Measurements from ENCODE around the gene RPA3.
"Not testable (repeated sequence)": the region's sequence is repeated elsewhere in the genome, so short reads cannot be mapped to it uniquely, and the experiment has no call there.

Gene RPA3

GRCh38 chr7:7695111-7695817, 23.1 kb downstream of the RPA3 start:
- DNase-seq (ENCODE audit: low read depth in 1 of 2, low spot score in 1 of 2) = no peak

GRCh38 chr7:7694542-7694941, 23.9 kb downstream of the RPA3 start:
- no peak for DNase-seq (ENCODE audit: low read depth in 1 of 2, low spot score in 1 of 2)

DNA sequence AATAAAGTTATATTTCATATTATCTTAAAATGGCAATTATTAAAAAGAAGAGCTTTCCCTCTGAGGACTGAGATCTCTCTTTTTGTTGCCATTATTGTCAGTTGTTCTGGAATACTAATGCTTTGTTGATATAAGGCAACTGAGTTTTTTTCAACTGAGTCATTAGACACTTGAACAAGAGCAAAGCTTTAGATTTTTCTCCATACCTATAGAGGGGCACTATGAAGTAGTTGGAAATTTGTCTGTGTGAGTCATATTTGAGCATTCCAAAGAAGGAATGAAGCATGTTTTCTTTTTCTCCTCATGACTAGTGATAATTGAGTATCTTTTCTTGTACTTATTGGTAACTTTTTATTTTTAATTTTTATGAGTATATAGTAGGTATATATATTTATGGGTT, 24.5 kb downstream of the RPA3 start:
- no peak for DNase-seq (ENCODE audit: low read depth in 1 of 2, low spot score in 1 of 2)

DNA sequence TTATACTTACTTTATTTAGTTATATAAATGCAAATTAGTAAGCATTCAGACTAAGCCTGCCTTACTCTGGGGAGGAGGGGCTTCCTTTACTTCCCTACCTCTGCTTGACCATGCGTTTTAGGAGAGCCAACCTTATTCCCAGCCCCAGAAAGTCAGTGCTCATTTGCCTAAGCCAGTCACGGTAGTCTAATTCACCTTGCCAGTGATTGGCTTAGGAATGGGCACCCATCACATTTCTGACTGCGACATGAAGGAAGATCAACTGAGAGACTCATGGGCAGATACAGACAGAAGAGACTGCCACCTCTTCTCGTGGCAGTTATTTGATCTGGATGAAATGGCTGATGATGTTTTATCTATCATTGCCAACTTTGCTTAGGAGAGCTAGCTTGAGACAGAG, 29.5 kb downstream of the RPA3 start:
- DNase-seq (ENCODE audit: low read depth in 1 of 2, low spot score in 1 of 2) = no peak

- DNase-seq (ENCODE audit: low read depth in 1 of 2, low spot score in 1 of 2) = no peak
Measured at GRCh38 chr7:7688310-7688709, 30.1 kb downstream of the RPA3 start.

DNA sequence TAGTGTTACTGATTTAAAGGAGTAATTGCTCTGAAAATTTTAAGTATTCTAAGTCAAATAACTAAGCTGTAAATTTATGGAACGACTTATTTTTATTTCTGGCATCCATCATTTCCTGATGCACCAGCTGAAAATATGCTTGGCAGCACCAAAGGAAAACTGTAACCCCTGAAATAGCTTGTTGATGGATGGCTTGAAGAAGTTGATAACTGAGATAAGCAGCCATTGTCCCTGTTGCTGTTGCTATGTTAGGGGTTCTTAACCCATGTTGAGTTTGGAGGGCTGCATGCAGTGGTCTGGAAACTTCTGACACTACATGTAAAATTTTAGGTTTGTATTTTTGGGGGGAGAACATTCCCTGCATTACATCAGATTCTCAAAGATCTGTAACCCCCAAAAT, 30.6 kb downstream of the RPA3 start:
- DNase-seq (ENCODE audit: low read depth in 1 of 2, low spot score in 1 of 2) = no peak

GRCh38 chr7:7686811-7687508, 31.4 kb downstream of the RPA3 start:
- no peak for DNase-seq (ENCODE audit: low read depth in 1 of 2, low spot score in 1 of 2)

GRCh38 chr7:7682861-7683260, 35.5 kb downstream of the RPA3 start:
- no peak for DNase-seq (ENCODE audit: low read depth in 1 of 2, low spot score in 1 of 2)

GRCh38 chr7:7681936-7682329, 36.5 kb downstream of the RPA3 start:
- DNase-seq (ENCODE audit: low read depth in 1 of 2, low spot score in 1 of 2) = no peak

DNA sequence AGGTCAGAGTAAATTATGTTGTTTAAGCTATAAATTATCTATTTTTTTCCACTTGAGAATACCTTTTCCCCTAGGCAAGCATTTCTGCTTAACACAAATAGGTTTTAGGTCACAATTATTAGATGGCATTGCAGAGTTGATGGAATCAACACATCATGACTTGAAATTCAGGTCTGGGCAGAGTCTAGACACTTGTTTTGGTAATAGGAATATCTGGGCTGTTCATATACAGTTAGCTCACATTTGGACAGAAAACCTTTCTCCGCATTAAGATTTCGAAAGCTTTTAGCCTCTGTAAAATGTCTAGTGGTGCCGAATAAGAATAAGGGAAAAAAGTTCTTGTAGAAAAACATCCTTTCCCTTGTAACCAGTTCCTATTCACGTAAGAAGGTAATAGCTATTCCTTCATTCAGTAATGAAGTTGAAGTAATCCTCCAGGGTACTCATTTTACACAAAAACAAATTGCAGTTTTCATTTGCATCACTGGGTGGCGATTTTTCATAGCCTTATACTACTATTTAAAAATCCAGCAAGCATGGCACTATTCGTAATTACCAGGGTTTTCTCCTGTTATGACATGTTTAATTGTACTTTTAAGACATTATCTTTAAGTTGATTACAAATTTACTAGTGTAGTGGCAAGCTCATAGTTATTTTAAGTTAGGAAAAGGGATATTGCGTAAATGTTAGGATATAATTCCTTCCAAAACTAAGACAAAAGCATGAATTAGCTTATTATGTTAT, 37.0 kb downstream of the RPA3 start:
- DNase-seq (ENCODE audit: low read depth in 1 of 2, low spot score in 1 of 2) = no peak

DNA sequence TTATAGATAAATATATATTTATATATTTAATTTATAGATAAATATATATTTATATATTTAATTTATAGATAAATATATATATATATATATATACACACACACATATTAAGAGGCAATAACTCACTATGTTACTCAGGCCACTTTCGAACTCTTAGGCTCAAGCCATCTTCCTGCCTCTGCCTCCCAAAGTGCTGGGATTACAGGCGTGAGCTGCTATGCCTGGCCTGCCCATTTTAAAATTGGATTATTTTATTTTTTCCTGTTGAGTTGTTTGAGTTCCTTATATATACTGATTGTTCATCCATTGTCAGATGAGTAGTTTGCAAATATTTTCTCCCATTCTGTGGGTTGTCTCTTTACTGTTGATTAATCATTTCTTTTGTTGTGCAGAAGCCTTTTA, 38.8 kb downstream of the RPA3 start:
- not testable (repeated sequence) for DNase-seq (ENCODE audit: low read depth in 1 of 2, low spot score in 1 of 2)

- DNase-seq (ENCODE audit: low read depth in 1 of 2, low spot score in 1 of 2) = no peak
Measured at GRCh38 chr7:7675686-7676085, 42.7 kb downstream of the RPA3 start.

GRCh38 chr7:7673240-7673550, 45.2 kb downstream of the RPA3 start:
- DNase-seq (ENCODE audit: low read depth in 1 of 2, low spot score in 1 of 2) = no peak

DNA sequence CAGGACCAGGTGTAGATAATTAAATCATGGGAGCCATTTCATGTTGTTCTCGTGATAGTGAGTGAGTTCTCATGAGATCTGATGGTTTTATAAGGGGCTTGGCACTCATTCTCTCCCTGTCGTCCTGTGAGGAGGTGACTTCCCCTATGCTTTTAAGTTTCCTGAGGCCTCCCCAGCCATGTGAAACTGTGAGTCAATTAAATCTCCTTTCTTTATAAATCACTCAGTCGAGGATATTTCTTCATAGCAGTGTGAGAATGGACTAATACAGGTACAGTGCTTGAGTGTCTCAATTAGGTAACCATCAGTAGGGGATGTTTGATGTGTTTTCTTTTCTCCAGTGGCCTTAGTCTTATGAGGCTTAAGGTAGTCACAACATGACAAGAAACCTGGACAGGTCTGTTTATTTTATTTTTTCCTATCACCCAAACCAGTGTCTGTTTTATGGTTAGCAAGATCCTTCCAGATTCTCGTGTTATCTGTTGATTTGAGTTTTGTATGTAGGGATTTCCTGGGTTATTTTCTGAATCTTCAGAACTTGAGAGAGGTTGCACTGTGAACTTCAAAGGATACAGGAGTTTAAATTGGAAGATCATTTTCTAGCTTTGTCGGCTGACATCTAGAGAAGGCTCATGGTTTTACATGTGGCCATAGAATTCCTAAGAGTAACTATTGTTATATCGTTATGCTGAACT, 45.7 kb downstream of the RPA3 start:
- DNase-seq (ENCODE audit: low read depth in 1 of 2, low spot score in 1 of 2) = no peak

- DNase-seq (ENCODE audit: low read depth in 1 of 2, low spot score in 1 of 2) = no peak
Measured at GRCh38 chr7:7671361-7671760, 47.0 kb downstream of the RPA3 start.

- DNase-seq (ENCODE audit: low read depth in 1 of 2, low spot score in 1 of 2) = no peak
Measured at GRCh38 chr7:7670490-7670889, 47.9 kb downstream of the RPA3 start.

DNA sequence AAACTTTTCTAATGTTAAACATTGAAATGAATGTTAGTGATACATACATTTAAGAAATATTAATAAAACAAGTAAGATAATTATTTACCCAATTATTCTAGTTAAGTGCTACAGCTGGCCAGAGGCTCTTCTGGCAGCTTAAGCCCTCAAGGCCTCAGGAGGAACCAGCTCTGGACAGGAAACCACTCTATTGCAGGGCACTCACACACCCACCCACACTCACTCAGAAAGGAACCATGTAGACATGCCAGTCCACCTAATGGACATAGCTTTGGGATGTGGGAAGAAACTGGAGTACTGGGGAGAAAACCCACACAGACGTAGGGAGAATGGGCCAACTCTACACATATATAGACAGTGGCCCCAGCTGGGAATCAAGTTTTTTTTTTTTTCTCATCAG, 49.7 kb downstream of the RPA3 start:
- no peak for DNase-seq (ENCODE audit: low read depth in 1 of 2, low spot score in 1 of 2)

- DNase-seq (ENCODE audit: low read depth in 1 of 2, low spot score in 1 of 2) = no peak
Measured at GRCh38 chr7:7667187-7667586, 51.2 kb downstream of the RPA3 start.

DNA sequence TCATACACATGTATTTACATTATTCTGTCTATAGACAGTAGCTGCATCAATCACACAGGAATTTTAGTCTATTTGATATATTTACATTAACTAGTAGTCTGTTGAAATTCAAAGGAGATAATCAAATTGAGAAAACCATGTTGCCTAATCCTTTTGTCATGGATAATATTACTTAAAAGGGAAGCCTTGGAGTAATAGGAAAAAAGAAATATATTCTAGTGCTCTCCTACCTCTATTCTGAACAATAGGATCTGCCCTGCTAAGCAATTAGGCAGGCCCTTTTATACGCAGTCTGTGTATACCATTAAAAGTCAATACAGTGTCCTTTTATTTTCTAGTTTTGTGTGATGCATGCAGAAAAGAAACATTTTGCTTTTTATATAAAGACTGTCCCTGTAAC, 53.4 kb downstream of the RPA3 start:
- no peak for DNase-seq (ENCODE audit: low read depth in 1 of 2, low spot score in 1 of 2)

DNA sequence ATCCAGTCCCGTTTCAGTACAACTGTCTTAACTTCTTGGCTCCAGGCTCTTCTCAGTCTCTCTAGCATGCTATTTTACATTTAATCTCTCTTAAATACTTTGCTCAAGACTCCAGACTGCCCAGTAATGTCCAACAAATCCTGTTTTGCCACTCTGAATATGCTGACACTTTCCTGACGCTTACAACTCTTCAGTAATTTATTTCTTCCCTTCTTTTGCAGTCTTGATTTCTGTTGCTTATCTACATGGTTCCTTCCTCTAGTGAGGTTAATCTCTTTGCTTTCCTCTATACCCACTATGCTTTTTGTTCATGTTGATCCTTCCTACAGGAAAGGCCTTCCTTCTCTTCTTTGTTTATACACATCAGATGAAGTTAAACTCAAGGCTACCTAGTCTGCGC, 54.1 kb downstream of the RPA3 start:
- no peak for DNase-seq (ENCODE audit: low read depth in 1 of 2, low spot score in 1 of 2)

- DNase-seq (ENCODE audit: low read depth in 1 of 2, low spot score in 1 of 2) = no peak
Measured at GRCh38 chr7:7662527-7662926, 55.9 kb downstream of the RPA3 start.

DNA sequence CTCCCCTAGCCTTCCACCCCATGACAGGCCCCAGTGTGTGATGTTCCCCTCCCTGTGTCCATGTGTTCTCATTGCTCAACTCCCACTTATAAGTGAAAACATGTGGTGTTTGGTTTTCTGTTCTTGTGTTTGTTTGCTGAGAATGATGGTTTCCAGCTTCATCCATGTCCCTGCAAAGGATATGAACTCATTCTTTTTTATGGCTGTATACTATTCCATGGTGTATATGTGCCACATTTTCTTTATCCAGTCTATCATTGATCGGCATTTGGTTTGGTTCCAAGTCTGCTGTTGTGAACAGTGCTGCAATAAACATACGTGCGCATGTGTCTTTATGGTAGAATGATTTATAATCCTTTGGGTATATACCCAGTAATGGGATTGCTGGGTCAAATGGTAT, 61.9 kb downstream of the RPA3 start:
- not testable (repeated sequence) for DNase-seq (ENCODE audit: low read depth in 1 of 2, low spot score in 1 of 2)
